Lower leg skin (tissue), 4 donors: ENCODE measurements around the gene TYW1B. TPM values are rescaled to one million over a fixed set of nuclear protein-coding genes. Genes with fewer than 3 reads are reported as not detected.
"Not testable (repeated sequence)": the region's sequence is repeated elsewhere in the genome, so short reads cannot be mapped to it uniquely, and the experiment has no call there.

Source experiments
- DNase-seq, 2 donors: peaks; one replicate each; pipeline ENCODE4 v3.0.0-alpha.2; 2019; ENCODE audit warnings: low spot score in 2 of 2
- H3K4me3 ChIP-seq: fragments of 200-600 bp; sonication (generic); 2 replicates; pipeline ENCODE4 v1.5.1; 2017; ENCODE audit warnings: mild to moderate bottlenecking, low read depth; ENCODE audit not compliant: poor library complexity, severe bottlenecking
- POLR2A ChIP-seq, 2 donors: fragments of 450-650 bp; IDR thresholded peaks; one replicate each; pipeline ENCODE4 v1.6.1; 2016 to 2017; ENCODE audit warnings: antibody characterized with exemption in 2 of 2, mild to moderate bottlenecking in 1 of 2, moderate library complexity in 1 of 2
- WGBS, 2 donors: methylation state at CpG; one replicate each; pipeline ENCODE4 v1.1.5; 2018; 5-methylcytosine and 5-hydroxymethylcytosine counted together
- intact Hi-C: fragments of 100-400 bp; cut with DNase I; formaldehyde crosslinking; loops from one replicate; pipeline ENCODE4 v1.15.0; 2023; ENCODE audit warnings: low total_unique reads
- total RNA-seq, 4 donors: library from RNA; depleted of rRNA; stranded (reverse); fragments of >200 nt; gene quantifications; one replicate each; pipeline ENCODE4 v1.1.0, GENCODE V29; 2016
- TF ChIP-seq, protein P1 (sequence below), 3 donors: fragments of 450-650 bp; IDR thresholded peaks; one replicate each; pipeline ENCODE4 v1.5.1; 2016; ENCODE audit warnings: antibody characterized with exemption in 3 of 3, mild to moderate bottlenecking in 3 of 3, moderate library complexity in 2 of 3

Gene TYW1B
- total RNA-seq, 4 donors from 2014 or later: 3.7 to 5.3 (median 4.1) TPM

DNA sequence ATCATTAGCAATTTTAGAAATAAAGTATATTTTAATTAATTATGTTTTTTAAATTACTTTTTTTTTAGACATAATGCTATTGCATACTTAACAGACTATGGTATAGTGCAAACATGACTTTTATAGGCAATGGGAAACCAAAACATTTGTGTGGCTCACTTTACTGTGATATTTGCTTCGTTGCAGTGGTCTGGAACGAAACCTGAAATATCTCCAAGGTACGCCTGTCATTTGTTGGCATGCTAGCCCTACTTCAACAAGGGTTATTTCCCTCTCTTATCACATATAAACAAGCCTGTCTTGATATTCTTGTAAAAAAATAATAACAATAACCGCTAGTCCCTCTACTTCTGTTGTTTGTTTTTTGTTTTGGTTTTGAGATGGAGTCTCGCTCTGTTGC, 74.2 kb downstream of the TYW1B start:
- 96% methylated on average over 5 of the region's 5 CpGs for WGBS, 2 donors
- intact Hi-C loops: no loop called here
- no peak for TF ChIP-seq POLR2A (IDR thresholded peaks at IDR 0.05)
- TF ChIP-seq, protein P1, sequence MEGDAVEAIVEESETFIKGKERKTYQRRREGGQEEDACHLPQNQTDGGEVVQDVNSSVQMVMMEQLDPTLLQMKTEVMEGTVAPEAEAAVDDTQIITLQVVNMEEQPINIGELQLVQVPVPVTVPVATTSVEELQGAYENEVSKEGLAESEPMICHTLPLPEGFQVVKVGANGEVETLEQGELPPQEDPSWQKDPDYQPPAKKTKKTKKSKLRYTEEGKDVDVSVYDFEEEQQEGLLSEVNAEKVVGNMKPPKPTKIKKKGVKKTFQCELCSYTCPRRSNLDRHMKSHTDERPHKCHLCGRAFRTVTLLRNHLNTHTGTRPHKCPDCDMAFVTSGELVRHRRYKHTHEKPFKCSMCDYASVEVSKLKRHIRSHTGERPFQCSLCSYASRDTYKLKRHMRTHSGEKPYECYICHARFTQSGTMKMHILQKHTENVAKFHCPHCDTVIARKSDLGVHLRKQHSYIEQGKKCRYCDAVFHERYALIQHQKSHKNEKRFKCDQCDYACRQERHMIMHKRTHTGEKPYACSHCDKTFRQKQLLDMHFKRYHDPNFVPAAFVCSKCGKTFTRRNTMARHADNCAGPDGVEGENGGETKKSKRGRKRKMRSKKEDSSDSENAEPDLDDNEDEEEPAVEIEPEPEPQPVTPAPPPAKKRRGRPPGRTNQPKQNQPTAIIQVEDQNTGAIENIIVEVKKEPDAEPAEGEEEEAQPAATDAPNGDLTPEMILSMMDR (IDR thresholded peaks at IDR 0.05): no peak
- H3K4me3 ChIP-seq: no peak overlapping the region
- no peak for DNase-seq

DNA sequence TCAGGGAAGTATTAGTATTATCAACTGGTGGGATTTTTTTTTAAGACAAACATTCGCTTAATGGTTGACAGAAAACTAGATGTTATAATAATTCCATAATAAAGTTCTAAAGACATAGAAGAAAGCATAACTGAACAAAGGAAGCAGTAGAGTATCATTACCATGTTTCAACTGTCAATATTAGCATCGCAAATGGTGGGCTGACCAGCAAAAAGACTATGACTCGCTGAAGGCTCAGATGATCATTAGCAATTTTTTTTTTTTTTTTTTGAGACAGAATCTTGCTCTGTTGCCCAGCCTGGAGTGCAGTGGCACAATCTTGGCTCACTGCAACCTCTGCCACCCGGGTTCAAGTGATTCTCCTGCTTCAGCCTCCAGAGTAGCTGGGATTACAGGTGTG, 74.8 kb downstream of the TYW1B start:
- intact Hi-C loops, H3K4me3 ChIP-seq, DNase-seq: not testable (repeated sequence)
- 92 to 96% methylated on average over 4 of the region's 4 CpGs for WGBS, 2 donors

DNA sequence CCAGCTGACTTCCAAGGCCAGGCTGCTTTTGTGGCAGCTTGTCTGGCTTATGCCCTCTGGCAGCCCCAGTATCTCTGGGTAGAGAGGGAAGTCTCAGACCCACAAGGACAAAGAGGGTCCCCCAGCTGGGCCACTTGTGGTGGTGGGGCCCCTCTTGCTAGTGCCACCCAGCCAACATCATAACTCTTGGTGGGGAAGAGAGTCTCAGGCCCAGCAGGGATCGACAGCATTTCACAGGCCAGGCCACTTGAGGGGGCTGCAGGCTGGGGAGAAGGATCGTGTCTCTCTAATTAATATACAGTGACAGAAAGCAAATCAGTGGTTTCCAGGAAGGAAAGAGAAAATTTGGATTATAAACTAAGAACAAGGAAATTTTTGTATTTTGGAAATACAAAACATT, 76.0 kb downstream of the TYW1B start:
- intact Hi-C loops: no loop called here
- 97 to 100% methylated on average over 2 of the region's 2 CpGs for WGBS, 2 donors
- no peak overlapping the region for H3K4me3 ChIP-seq
- no peak for DNase-seq
- TF ChIP-seq POLR2A (IDR thresholded peaks at IDR 0.05): no peak

GRCh38 chr7:72751378-72751777, 76.6 kb downstream of the TYW1B start:
- intact Hi-C loops: no loop called here
- WGBS, 2 donors: 97 to 100% methylated on average over 2 of the region's 2 CpGs
- TF ChIP-seq POLR2A (IDR thresholded peaks at IDR 0.05): no peak
- TF ChIP-seq, protein P1 (IDR thresholded peaks at IDR 0.05): no peak
- no peak overlapping the region for H3K4me3 ChIP-seq
- no peak for DNase-seq

DNA sequence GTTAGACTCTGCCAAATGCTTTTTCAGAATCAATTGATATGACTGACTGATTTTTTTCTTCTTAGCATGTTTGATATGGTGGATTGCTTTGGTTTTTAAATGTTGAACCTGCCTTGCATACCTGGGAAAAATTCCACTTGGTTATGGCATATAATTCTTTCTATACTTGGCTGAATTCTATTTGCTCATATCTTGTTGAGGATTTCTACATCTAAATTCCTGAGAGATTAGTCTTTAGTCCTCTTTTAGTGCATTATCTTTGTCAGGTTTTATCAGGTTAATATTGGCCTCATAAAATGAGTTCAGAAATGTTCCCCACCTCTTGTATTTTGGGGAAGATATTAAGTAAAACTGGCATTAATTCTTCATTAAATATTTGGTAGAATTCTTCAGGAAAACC, 79.4 kb downstream of the TYW1B start:
- intact Hi-C loops: not testable (repeated sequence)

DNA sequence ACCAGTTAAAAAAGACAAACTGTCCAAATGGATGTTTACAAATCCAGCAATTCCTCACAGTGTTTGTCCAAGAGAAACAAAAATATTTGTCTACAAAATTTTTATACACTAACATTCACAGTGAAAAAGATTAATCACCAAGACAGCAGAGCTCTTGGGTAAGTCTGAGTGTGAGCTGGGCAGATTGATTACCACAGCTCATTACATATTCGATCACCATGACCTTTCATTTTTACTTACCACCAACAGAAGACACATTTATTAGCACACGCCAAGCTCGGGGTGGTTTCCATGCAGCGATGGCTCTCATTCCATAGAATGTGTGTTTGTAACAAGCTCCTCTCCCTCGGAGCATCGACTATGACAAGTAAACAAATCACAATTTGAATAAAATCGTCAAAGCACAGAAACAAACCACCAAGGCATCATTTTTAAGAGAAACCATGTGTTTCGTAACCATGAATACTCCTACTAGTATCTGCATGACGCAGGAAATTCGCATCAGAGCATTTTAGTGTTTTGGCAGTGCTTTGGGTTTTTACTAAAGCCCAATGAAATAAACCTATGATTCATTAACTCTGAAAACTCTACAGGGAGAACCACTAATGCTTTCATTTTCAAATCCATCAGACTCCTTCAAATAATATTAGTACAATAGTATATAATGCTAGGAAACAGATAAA, 83.6 kb downstream of the TYW1B start:
- intact Hi-C loops: not testable (repeated sequence)

More for the DNA sequence above, 79.4 kb downstream of the TYW1B start:
- DNase-seq, H3K4me3 ChIP-seq: not testable (repeated sequence)

DNA sequence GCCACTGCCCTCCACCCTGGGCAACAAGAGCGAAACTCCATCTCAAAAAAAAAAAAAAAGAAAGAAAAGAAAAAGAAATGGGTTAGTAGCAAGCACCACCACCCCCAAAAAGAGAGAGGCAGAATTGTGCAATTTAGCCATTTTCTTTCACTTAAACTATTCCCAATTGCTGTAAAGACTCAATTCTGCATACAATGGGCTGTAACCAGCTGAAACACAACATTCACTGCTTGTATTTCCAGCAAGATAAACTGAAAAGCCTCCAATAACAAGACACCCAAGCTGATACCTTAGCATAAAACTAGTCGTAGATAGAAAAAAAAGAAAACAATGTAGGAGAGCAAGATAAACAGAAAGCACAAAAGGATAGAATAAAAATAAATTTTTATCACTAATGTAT, 84.2 kb downstream of the TYW1B start:
- DNase-seq, intact Hi-C loops, H3K4me3 ChIP-seq: not testable (repeated sequence)
- WGBS, 2 donors: 92 to 94% methylated on average over 2 of the region's 2 CpGs

More for the DNA sequence above, 83.6 kb downstream of the TYW1B start:
- WGBS, 2 donors: 82% methylated on average over 10 of the region's 10 CpGs
- DNase-seq, H3K4me3 ChIP-seq: not testable (repeated sequence)

GRCh38 chr7:72739716-72740115, 88.3 kb downstream of the TYW1B start:
- DNase-seq, intact Hi-C loops, H3K4me3 ChIP-seq: not testable (repeated sequence)
- 95 to 100% methylated on average over 3 to 6 of the region's 11 CpGs for WGBS, 2 donors

GRCh38 chr7:72735855-72736254, 92.1 kb downstream of the TYW1B start:
- DNase-seq, H3K4me3 ChIP-seq, intact Hi-C loops: not testable (repeated sequence)
- WGBS, 2 donors: 74 to 75% methylated on average over 4 of the region's 4 CpGs

DNA sequence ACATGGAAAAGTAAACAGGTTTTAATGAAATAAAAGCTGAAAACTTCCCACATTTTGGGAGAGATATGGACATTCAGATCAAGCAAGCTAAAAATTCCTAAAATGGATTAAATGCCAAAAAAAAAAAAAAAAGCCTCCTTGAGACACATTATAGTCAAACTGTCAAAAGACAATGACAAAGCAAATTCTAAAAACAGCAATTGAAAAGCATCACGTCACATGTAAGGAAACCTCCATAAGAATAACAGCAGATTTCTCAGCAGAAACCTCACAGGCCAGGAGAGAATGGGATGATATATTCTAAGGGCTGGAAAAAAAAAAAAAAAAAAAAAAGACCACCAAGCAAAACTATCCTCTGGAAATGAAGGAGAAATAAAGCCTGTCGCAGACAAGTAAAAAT, 97.2 kb downstream of the TYW1B start:
- 70 to 93% methylated on average over 2 of the region's 2 CpGs for WGBS, 2 donors

GRCh38 chr7:72730384-72730783, 97.6 kb downstream of the TYW1B start:
- DNase-seq, H3K4me3 ChIP-seq, intact Hi-C loops: not testable (repeated sequence)
- 94 to 97% methylated on average over 2 of the region's 2 CpGs for WGBS, 2 donors

More for the DNA sequence above, 97.2 kb downstream of the TYW1B start:
- H3K4me3 ChIP-seq, DNase-seq, intact Hi-C loops: not testable (repeated sequence)

DNA sequence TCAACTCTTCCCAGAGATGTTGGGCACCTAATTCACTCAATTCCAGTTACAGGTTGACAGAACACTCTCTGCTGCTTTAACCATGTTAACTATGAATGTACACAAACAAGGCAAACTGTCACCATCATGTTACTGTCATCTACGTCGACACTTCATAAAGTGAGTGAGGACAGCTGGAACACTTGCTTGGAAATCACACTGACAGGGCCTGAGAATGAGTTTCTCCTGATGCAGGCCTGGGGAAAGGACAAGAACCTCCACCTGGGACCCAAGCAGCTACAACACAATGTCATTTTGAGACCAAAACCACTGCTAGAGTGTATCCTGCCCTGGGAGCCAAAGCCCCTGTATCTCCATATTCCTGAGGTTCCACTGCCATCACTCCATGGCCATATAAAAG, 98.9 kb downstream of the TYW1B start:
- H3K4me3 ChIP-seq, DNase-seq, intact Hi-C loops: not testable (repeated sequence)
- 95 to 97% methylated on average over 2 of the region's 2 CpGs for WGBS, 2 donors

GRCh38 chr7:72722694-72723093, 105.3 kb downstream of the TYW1B start:
- intact Hi-C loops, H3K4me3 ChIP-seq, DNase-seq: not testable (repeated sequence)
- WGBS, 2 donors: 94 to 97% methylated on average over 7 of the region's 7 CpGs
